Ishikawa (cell line): ENCODE measurements around the gene GALNTL6.
A peak's percentile ranks its signal among the peaks of the same experiment; 100 is the strongest.

Experiments used
- CEBPB ChIP-seq: IDR thresholded peaks from 2 replicates; pipeline ENCODE4 v1.6.1; 2012
- CREB1 ChIP-seq: IDR thresholded peaks from 2 replicates; pipeline ENCODE4 v1.6.1; 2012; ENCODE audit warnings: low read depth
- EGR1 ChIP-seq: IDR thresholded peaks from 2 replicates; pipeline ENCODE4 v1.6.1; 2012
- EP300 ChIP-seq: IDR thresholded peaks from 2 replicates; pipeline ENCODE4 v1.6.1; 2012; ENCODE audit warnings: borderline replicate concordance
- FOXM1 ChIP-seq: IDR thresholded peaks from 2 replicates; pipeline ENCODE4 v1.6.1; 2012; ENCODE audit warnings: low read depth, borderline replicate concordance
- NFIC ChIP-seq: IDR thresholded peaks from 2 replicates; pipeline ENCODE4 v1.6.1; 2012
- RAD21 ChIP-seq: IDR thresholded peaks from 2 replicates; pipeline ENCODE4 v1.6.1; 2012; ENCODE audit warnings: low read depth
- REST ChIP-seq: IDR thresholded peaks from 2 replicates; pipeline ENCODE4 v1.6.1; 2012; ENCODE audit warnings: low read depth, mild to moderate bottlenecking
- TAF1 ChIP-seq: IDR thresholded peaks from 2 replicates; pipeline ENCODE4 v1.6.1; 2012; ENCODE audit warnings: low read depth, mild to moderate bottlenecking
- TCF12 ChIP-seq: IDR thresholded peaks from 2 replicates; pipeline ENCODE4 v1.6.1; 2012; ENCODE audit warnings: low read depth
- TEAD4 ChIP-seq: IDR thresholded peaks from 2 replicates; pipeline ENCODE4 v1.6.1; 2012
- YY1 ChIP-seq: IDR thresholded peaks from 2 replicates; pipeline ENCODE4 v1.6.1; 2012; ENCODE audit warnings: low read depth
- ZBTB7A ChIP-seq: IDR thresholded peaks from 2 replicates; pipeline ENCODE4 v1.6.1; 2012; ENCODE audit warnings: low read depth
- TF ChIP-seq, protein P1 (sequence below): IDR thresholded peaks from 2 replicates; pipeline ENCODE4 v1.6.1; 2012
- TF ChIP-seq, protein P2 (sequence below): IDR thresholded peaks from 2 replicates; pipeline ENCODE4 v1.6.1; 2012

Gene GALNTL6

DNA sequence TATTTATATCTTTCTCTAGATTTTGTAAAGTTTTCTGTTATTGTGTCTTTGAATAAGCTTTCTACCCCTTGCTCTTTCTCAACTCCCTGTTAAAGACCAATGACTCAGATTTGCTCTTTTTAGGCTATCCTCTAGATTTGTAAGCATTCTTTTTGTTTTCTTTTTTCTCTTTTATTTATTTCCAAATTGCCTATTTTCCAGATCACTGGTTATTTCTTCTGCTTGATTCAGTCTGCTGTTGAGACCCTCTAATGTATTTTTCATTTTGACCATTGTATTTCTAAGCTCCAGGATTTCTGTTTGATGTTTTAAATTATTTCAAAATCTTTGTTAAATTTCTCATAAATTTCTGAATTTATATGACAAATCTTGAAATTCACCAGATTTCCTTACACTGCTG is 892.8 kb downstream of the GALNTL6 start:
- TF ChIP-seq FOXM1 (no peak), REST (no peak)

GRCh38 chr4:172707622-172708021 is 894.4 kb downstream of the GALNTL6 start:
- TF ChIP-seq ZBTB7A (no peak), TAF1 (no peak), EP300 (peak; percentile 38; the same call in 1 of the 2 replicates), CEBPB (no peak), TEAD4 (peak; percentile 68), TCF12 (peak; percentile 59; the same call in 1 of the 2 replicates), EGR1 (no peak), NFIC (peak; percentile 72)
- TF ChIP-seq, protein P1, sequence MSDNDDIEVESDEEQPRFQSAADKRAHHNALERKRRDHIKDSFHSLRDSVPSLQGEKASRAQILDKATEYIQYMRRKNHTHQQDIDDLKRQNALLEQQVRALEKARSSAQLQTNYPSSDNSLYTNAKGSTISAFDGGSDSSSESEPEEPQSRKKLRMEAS = no peak

GRCh38 chr4:172708184-172708583 is 895.0 kb downstream of the GALNTL6 start:
- no peak for TF ChIP-seq TEAD4
- TF ChIP-seq, protein P2, sequence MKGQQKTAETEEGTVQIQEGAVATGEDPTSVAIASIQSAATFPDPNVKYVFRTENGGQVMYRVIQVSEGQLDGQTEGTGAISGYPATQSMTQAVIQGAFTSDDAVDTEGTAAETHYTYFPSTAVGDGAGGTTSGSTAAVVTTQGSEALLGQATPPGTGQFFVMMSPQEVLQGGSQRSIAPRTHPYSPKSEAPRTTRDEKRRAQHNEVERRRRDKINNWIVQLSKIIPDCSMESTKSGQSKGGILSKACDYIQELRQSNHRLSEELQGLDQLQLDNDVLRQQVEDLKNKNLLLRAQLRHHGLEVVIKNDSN = no peak

DNA sequence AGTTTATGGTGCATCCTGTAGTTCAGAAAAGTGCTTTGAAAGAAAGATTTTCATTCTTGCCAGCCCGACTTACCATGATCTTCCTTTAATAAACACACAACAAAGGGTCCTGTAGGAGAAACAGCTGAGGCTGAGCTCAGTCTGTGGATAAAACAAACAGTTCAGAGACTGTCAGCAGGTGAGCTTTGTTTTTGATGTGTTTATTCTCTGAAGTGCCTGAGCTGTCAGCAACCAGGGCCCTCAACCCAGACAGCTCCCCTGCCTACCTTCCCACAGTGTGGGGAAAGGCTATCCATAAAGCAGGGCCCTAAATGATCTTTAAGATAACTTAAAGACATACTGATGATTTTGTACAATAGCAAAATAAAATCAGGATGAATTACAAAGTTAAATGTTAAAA is 896.2 kb downstream of the GALNTL6 start:
- TF ChIP-seq ZBTB7A = no peak
- TF ChIP-seq TAF1 = no peak
- no peak for TF ChIP-seq FOXM1
- no peak for TF ChIP-seq EGR1
- TF ChIP-seq CREB1 = no peak
- TF ChIP-seq, protein P2 = no peak
- TF ChIP-seq, protein P1 = no peak
- no peak for TF ChIP-seq RAD21
- TF ChIP-seq TCF12 = no peak
- TF ChIP-seq YY1 = no peak
- TF ChIP-seq EP300 = no peak
- TF ChIP-seq NFIC = no peak
- no peak for TF ChIP-seq TEAD4
- no peak for TF ChIP-seq CEBPB
- TF ChIP-seq REST = no peak

DNA sequence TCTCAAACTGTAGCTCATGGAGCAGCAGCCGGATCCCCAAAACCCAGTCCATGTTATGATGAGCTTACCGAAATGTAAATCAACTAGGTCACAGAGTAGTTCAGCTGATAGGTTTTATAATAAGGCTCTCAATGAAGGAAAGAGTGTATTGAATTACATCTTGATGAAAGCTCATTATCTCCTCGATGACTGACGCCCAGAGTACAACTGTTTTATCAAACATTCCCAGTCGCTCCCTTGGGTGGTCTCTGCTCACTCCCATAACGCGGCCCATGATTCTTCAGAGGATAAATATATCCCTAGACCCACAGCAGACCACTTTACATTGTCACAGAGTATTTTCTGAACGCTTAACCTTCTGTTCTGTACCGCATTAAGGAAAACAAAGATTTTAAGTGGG is 903.1 kb downstream of the GALNTL6 start:
- TF ChIP-seq, protein P1 = no peak
- no peak for TF ChIP-seq TEAD4
- no peak for TF ChIP-seq TCF12
- TF ChIP-seq FOXM1 = no peak
- no peak for TF ChIP-seq ZBTB7A
- no peak for TF ChIP-seq RAD21
- TF ChIP-seq EGR1 = no peak
- no peak for TF ChIP-seq TAF1
- no peak for TF ChIP-seq REST
- no peak for TF ChIP-seq NFIC
- no peak for TF ChIP-seq YY1
- TF ChIP-seq EP300 = no peak
- TF ChIP-seq, protein P2 = no peak
- no peak for TF ChIP-seq CEBPB
- no peak for TF ChIP-seq CREB1
